GM13976 (cell line): ENCODE results near the gene OR5B2.

Source experiments
- DNase-seq: peaks from one replicate; pipeline ENCODE4 v3.0.0; 2012; ENCODE audit warnings: low spot score
- in situ Hi-C: fragments of 300-500 bp; cut with MboI; formaldehyde crosslinking; loops from one replicate; pipeline ENCODE4 v1.12.0; 2022; ENCODE audit warnings: low sequenced_read_pairs, mixed read lengths, inconsistent platforms; ENCODE audit not compliant: unreplicated experiment
- TF ChIP-seq, protein P1 (sequence below): IDR thresholded peaks from 2 replicates; pipeline ENCODE4 v1.5.1; 2012; ENCODE audit warnings: borderline replicate concordance, mild to moderate bottlenecking; ENCODE audit not compliant: insufficient read depth; ENCODE audit errors: extremely low read depth, missing control alignments, control extremely low read depth

The OR5B2 gene

DNA sequence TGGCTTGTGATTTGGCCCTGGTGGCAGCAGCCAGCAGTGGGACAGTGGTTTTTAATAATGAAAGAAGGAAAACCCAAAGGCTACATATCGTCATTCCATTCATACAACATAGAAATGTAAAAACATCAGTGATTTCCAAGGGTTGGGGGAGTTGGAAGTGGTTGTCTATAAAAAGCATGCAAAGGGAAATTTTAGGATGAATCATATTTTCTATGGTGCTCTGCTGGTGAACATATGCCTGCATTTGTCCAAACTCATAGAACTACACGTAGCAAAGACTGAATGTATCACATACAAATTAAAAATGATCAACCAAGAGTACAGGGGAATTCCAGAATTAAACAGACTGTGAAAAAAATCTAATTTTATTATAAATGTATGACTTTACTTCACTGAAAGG is 32.3 kb downstream of the OR5B2 start:
- in situ Hi-C loops = no loop called here
- TF ChIP-seq, protein P1, sequence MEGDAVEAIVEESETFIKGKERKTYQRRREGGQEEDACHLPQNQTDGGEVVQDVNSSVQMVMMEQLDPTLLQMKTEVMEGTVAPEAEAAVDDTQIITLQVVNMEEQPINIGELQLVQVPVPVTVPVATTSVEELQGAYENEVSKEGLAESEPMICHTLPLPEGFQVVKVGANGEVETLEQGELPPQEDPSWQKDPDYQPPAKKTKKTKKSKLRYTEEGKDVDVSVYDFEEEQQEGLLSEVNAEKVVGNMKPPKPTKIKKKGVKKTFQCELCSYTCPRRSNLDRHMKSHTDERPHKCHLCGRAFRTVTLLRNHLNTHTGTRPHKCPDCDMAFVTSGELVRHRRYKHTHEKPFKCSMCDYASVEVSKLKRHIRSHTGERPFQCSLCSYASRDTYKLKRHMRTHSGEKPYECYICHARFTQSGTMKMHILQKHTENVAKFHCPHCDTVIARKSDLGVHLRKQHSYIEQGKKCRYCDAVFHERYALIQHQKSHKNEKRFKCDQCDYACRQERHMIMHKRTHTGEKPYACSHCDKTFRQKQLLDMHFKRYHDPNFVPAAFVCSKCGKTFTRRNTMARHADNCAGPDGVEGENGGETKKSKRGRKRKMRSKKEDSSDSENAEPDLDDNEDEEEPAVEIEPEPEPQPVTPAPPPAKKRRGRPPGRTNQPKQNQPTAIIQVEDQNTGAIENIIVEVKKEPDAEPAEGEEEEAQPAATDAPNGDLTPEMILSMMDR = no peak

GRCh38 chr11:58394195-58394594 is 33.7 kb downstream of the OR5B2 start:
- in situ Hi-C loops = no loop called here
- TF ChIP-seq, protein P1 = no peak
- DNase-seq = no peak

More for the DNA sequence above, 32.3 kb downstream of the OR5B2 start:
- DNase-seq = no peak

DNA sequence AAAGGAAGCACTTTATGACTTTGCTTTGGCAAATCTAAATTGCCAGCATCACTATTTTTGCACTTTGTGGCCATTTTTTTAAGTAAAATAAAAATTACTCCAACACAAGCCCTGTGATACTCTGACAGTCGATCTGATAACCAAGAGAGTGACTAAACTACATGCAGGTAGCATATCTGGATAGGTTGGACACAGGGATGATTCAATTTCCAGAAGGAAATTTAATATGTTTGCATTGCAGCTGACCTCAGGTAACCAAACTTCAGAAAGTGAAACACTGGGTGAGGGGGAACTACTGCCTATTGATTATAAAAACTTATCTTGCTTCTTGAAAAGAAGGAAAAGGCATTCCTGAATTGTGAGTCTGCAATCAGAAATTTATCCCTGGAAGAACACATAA is 35.2 kb downstream of the OR5B2 start:
- TF ChIP-seq, protein P1 = no peak
- in situ Hi-C loops = no loop called here
- no peak for DNase-seq

GRCh38 chr11:58391879-58392278 is 36.0 kb downstream of the OR5B2 start:
- DNase-seq = no peak
- in situ Hi-C loops = no loop called here
- TF ChIP-seq, protein P1 = no peak

DNA sequence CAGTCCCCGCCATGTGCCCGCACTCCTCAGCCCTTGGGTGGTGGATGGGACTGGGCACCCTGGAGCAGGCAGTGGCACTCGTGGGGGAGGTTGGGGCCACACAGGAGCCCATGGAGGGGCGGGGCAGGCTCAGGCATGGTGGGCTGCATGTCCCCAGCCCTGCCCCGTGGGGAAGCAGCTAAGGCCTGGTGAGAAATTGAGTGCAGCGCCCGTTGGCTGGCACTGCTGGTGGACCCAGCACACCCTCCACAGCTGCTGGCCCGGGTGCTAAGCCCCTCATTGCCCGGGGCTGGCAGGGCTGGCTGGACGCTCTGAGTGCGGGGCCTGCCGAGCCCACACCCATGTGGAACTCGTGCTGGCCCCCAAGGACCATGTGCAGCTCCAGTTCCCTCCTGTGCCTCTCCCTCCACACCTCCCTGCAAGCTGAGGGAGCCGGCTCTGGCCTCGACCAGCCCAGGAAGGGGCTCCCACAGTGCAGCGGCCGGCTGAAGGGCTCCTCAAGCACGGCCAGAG is 37.3 kb downstream of the OR5B2 start:
- DNase-seq = no peak
- in situ Hi-C loops = no loop called here
- TF ChIP-seq, protein P1 = no peak
